Posterior vena cava (tissue), 2 donors: Measurements from ENCODE around the gene ZNF800. TPM values are rescaled to one million over a fixed set of nuclear protein-coding genes. Genes with fewer than 3 reads are reported as not detected.

ENCODE experiments used
- total RNA-seq, 2 donors: library from RNA; stranded (reverse); fragmentation: NEBNext Ultra II Directional; extraction: Animal tissue kit (Norgen Biotek cat#: 25700); gene quantifications; one replicate each; pipeline ENCODE4 v1.2.1, GENCODE V29; 2021
- donor health status: DM: yes; HTN: yes; CAD: no.
- donor health status: DM: yes; HTN: yes; CAD: no.

ZNF800 gene
- total RNA-seq, 2 donors from 2014 or later: 31.3 to 37.2 TPM

Other genes with a start within 250 kb of the ZNF800 start
- not detected for gene GRM8, start 139.8 kb downstream of the ZNF800 start, total RNA-seq
- 10 to 100 TPM in 1 of 2 donors, 1 to 10 TPM in 1; 9.6 to 11.0 TPM for gene GCC1, start 192.9 kb upstream of the ZNF800 start, total RNA-seq
- 10 to 100 TPM; 90.2 to 93.3 TPM for gene ARF5, start 195.7 kb upstream of the ZNF800 start, total RNA-seq
- under 1 TPM; 0.33 to 0.46 TPM for gene FSCN3, start 201.0 kb upstream of the ZNF800 start, total RNA-seq
- not detected for gene PAX4, start 225.4 kb upstream of the ZNF800 start, total RNA-seq